ENCODE results near the gene MOK. TPM values are rescaled to one million over a fixed set of nuclear protein-coding genes. Genes with fewer than 3 reads are reported as not detected.

MOK gene
- total RNA-seq, 1 donor from 2014 or later = 13.9 TPM

GRCh38 chr14:102208741-102209140 lies 96.2 kb downstream of the MOK start:
- peak; percentile 71 for DNase-seq (ENCODE audit: low spot score)

GRCh38 chr14:102207831-102208365 lies 97.1 kb downstream of the MOK start:
- DNase-seq (ENCODE audit: low spot score) = peak; percentile 77

GRCh38 chr14:102206918-102207317 lies 98.0 kb downstream of the MOK start:
- peak; percentile 71 for DNase-seq (ENCODE audit: low spot score)

- peak; percentile 9 for DNase-seq (ENCODE audit: low spot score)
Measured at GRCh38 chr14:102205560-102205959, 99.4 kb downstream of the MOK start.

- DNase-seq (ENCODE audit: low spot score) = no peak
Measured at GRCh38 chr14:102203382-102203781, 101.6 kb downstream of the MOK start.

GRCh38 chr14:102202944-102203343 lies 102.0 kb downstream of the MOK start:
- no peak for DNase-seq (ENCODE audit: low spot score)

GRCh38 chr14:102201776-102202175 lies 103.2 kb downstream of the MOK start:
- no peak for DNase-seq (ENCODE audit: low spot score)

GRCh38 chr14:102201353-102201738 lies 103.6 kb downstream of the MOK start:
- DNase-seq (ENCODE audit: low spot score) = no peak

GRCh38 chr14:102200690-102201352 lies 104.1 kb downstream of the MOK start:
- no peak for DNase-seq (ENCODE audit: low spot score)

- no peak for DNase-seq (ENCODE audit: low spot score)
Measured at GRCh38 chr14:102197317-102197853, 107.6 kb downstream of the MOK start.

GRCh38 chr14:102196902-102197230 lies 108.1 kb downstream of the MOK start:
- DNase-seq (ENCODE audit: low spot score) = no peak

GRCh38 chr14:102196039-102196901 lies 108.7 kb downstream of the MOK start:
- DNase-seq (ENCODE audit: low spot score) = no peak

- DNase-seq (ENCODE audit: low spot score) = no peak
Measured at GRCh38 chr14:102195446-102195845, 109.5 kb downstream of the MOK start.

GRCh38 chr14:102194856-102195255 lies 110.1 kb downstream of the MOK start:
- no peak for DNase-seq (ENCODE audit: low spot score)

- DNase-seq (ENCODE audit: low spot score) = no peak
Measured at GRCh38 chr14:102192840-102193502, 112.0 kb downstream of the MOK start.

GRCh38 chr14:102189874-102190273 lies 115.1 kb downstream of the MOK start:
- no peak for DNase-seq (ENCODE audit: low spot score)

GRCh38 chr14:102188187-102188586 lies 116.8 kb downstream of the MOK start:
- DNase-seq (ENCODE audit: low spot score) = no peak

- no peak for DNase-seq (ENCODE audit: low spot score)
Measured at GRCh38 chr14:102187568-102188001, 117.4 kb downstream of the MOK start.

- DNase-seq (ENCODE audit: low spot score) = no peak
Measured at GRCh38 chr14:102187044-102187443, 117.9 kb downstream of the MOK start.

GRCh38 chr14:102185360-102185759 lies 119.6 kb downstream of the MOK start:
- no peak for DNase-seq (ENCODE audit: low spot score)

GRCh38 chr14:102184316-102185035 lies 120.5 kb downstream of the MOK start:
- no peak for DNase-seq (ENCODE audit: low spot score)

All from mesenteric fat pad (tissue), 1 donor.